A673 (cell line): ENCODE measurements around the gene C11orf54.

Experiments used
- CTCF ChIP-seq: fragments of 300-800, 200-600 bp; sonication (generic); conservative IDR thresholded peaks from 2 replicates; pipeline ENCODE4 v1.5.1; 2017; ENCODE audit warnings: low read depth, mild to moderate bottlenecking, antibody characterized with exemption, low read length, moderate library complexity, mixed read lengths
- EZH2 ChIP-seq: fragments of 200-600 bp; sonication (generic); IDR thresholded peaks from 2 replicates; pipeline ENCODE4 v1.6.1; 2017; ENCODE audit warnings: borderline replicate concordance, low read depth, mild to moderate bottlenecking, mixed read lengths, antibody characterized with exemption, low read length; ENCODE audit not compliant: poor library complexity, severe bottlenecking

- TF ChIP-seq CTCF (no peak), EZH2 (no peak)
Observed at GRCh38 chr11:93796441-93797231, 55.2 kb downstream of the C11orf54 start.
